CD14-positive monocyte (primary cell): ENCODE data around the gene IDNK. TPM values are rescaled to one million over a fixed set of nuclear protein-coding genes. Genes with fewer than 3 reads are reported as not detected.
A peak's percentile ranks its signal among the peaks of the same experiment; 100 is the strongest.

ENCODE experiments used
- DNase-seq, 3 donors: peaks; one replicate each; pipeline ENCODE4 v3.0.0-alpha.2; 2011 to 2022
- H2AFZ ChIP-seq: 2 replicates; pipeline ENCODE4 v1.6.0; 2012; ENCODE audit warnings: mild to moderate bottlenecking, low read depth, low read length, inconsistent platforms; ENCODE audit not compliant: insufficient read depth, poor library complexity, severe bottlenecking
- H3K27ac ChIP-seq, 2 donors: 1 replicate in 1 of 2; 2 replicates in 1 of 2; pipeline ENCODE4 v1.5.1; 2012 to 2013; ENCODE audit warnings: low read length in 2 of 2, control low read depth in 1 of 2, inconsistent platforms in 1 of 2, low read depth in 1 of 2, mild to moderate bottlenecking in 1 of 2
- H3K27me3 ChIP-seq, 2 donors: one replicate each; pipeline versions ENCODE4 v1.6.0 to v1.6.1; 2011 to 2013; ENCODE audit warnings: low read length in 2 of 2; ENCODE audit not compliant: control insufficient read depth in 2 of 2, insufficient read depth in 2 of 2
- H3K36me3 ChIP-seq, 2 donors: replicated peaks in 1 of 2; 1 replicate in 1 of 2; 2 replicates in 1 of 2; pipeline versions ENCODE4 v1.5.1 to v1.6.1; 2012 to 2013; ENCODE audit warnings: low read length in 2 of 2, control low read depth in 1 of 2, inconsistent platforms in 1 of 2, mild to moderate bottlenecking in 1 of 2; ENCODE audit not compliant: insufficient read depth in 2 of 2, control insufficient read depth in 1 of 2
- H3K4me1 ChIP-seq, 2 donors: 1 replicate in 1 of 2; 2 replicates in 1 of 2; pipeline versions ENCODE4 v1.5.1 to v1.6.1; 2012 to 2013; ENCODE audit warnings: low read length in 2 of 2, control low read depth in 1 of 2, inconsistent platforms in 1 of 2, mild to moderate bottlenecking in 1 of 2, moderate library complexity in 1 of 2; ENCODE audit not compliant: insufficient read depth in 2 of 2, control insufficient read depth in 1 of 2
- H3K4me2 ChIP-seq: replicated peaks from 2 replicates; pipeline ENCODE3; 2012; ENCODE audit warnings: low read length, moderate library complexity, mild to moderate bottlenecking; ENCODE audit not compliant: poor library complexity, severe bottlenecking; ENCODE audit errors: extremely low read depth
- H3K4me3 ChIP-seq, 3 experiments: fragments of 200-600 bp in 1 of 3; sonication (generic) in 1 of 3; replicated peaks in 1 of 3; 1 replicate in 2 of 3; 2 replicates in 1 of 3; pipeline ENCODE4 v1.5.1; 2011 to 2013; ENCODE audit warnings: low read length in 3 of 3, mild to moderate bottlenecking in 3 of 3, control low read depth in 2 of 3, low read depth in 2 of 3, inconsistent platforms in 1 of 3, moderate library complexity in 1 of 3
- H3K79me2 ChIP-seq: 2 replicates; pipeline ENCODE4 v1.6.0; 2012; ENCODE audit warnings: mild to moderate bottlenecking, control low read depth, inconsistent platforms, low read length, moderate library complexity; ENCODE audit not compliant: insufficient read depth
- H3K9ac ChIP-seq: 2 replicates; pipeline ENCODE4 v1.6.0; 2017; ENCODE audit warnings: low read length, mild to moderate bottlenecking; ENCODE audit not compliant: insufficient read depth, poor library complexity, severe bottlenecking
- H3K9me3 ChIP-seq, 2 donors: replicated peaks in 1 of 2; 1 replicate in 1 of 2; 2 replicates in 1 of 2; pipeline versions ENCODE4 v1.5.1 to v1.6.1; 2012 to 2013; ENCODE audit warnings: low read length in 2 of 2, control low read depth in 1 of 2; ENCODE audit not compliant: control insufficient read depth in 1 of 2, insufficient read depth in 1 of 2
- H4K20me1 ChIP-seq: 2 replicates; pipeline ENCODE4 v1.6.0; 2012; ENCODE audit warnings: mild to moderate bottlenecking, low read length, control low read depth, moderate library complexity; ENCODE audit not compliant: insufficient read depth
- H3K27ac Mint-ChIP-seq, 7 donors: one replicate each; pipeline ENCODE4 v1.8.0; 2020; ENCODE audit warnings: mild to moderate bottlenecking in 7 of 7, mixed read lengths in 7 of 7, moderate library complexity in 6 of 7, inconsistent platforms in 2 of 7
- H3K27me3 Mint-ChIP-seq, 3 donors: one replicate each; pipeline ENCODE4 v1.8.0; 2021 to 2022; ENCODE audit warnings: low read depth in 3 of 3, mild to moderate bottlenecking in 3 of 3, mixed read lengths in 3 of 3, moderate library complexity in 3 of 3, inconsistent platforms in 1 of 3
- H3K36me3 Mint-ChIP-seq, 2 donors: one replicate each; pipeline ENCODE4 v1.8.0; 2020; ENCODE audit warnings: mixed read lengths in 2 of 2, inconsistent platforms in 1 of 2, mild to moderate bottlenecking in 1 of 2
- H3K4me1 Mint-ChIP-seq: one replicate; pipeline ENCODE4 v1.8.0; 2020; ENCODE audit warnings: mild to moderate bottlenecking, mixed read lengths
- H3K4me3 Mint-ChIP-seq, 2 donors: one replicate each; pipeline ENCODE4 v1.8.0; 2020; ENCODE audit warnings: mild to moderate bottlenecking in 2 of 2, mixed read lengths in 2 of 2, moderate library complexity in 1 of 2
- H3K9me3 Mint-ChIP-seq, 7 donors: one replicate each; pipeline ENCODE4 v1.8.0; 2020 to 2022; ENCODE audit warnings: mixed read lengths in 7 of 7, mild to moderate bottlenecking in 6 of 7, moderate library complexity in 6 of 7, inconsistent platforms in 2 of 7
- WGBS: methylation state at CpG from one replicate; pipeline ENCODE4 v1.1.5; 2013; ENCODE audit warnings: missing lambda C conversion rate; ENCODE audit not compliant: insufficient coverage; 5-methylcytosine and 5-hydroxymethylcytosine counted together
- intact Hi-C, 2 donors: fragments of 100-400 bp; cut with micrococcal nuclease; formaldehyde crosslinking; loops; one replicate each; pipeline versions ENCODE4 v1.15.0 to v1.15.1; 2023
- polyA plus RNA-seq, 3 donors: library from polyadenylated mRNA; depleted of rRNA in 1 of 3; unstranded in 2 of 3; stranded (reverse) in 1 of 3; fragments of 300-500 nt in 2 of 3; fragments of >200 nt in 1 of 3; fragmentation: Illumina TruSeq in 2 of 3; gene quantifications; 1 replicate in 2 of 3; 2 replicates in 1 of 3; pipeline ENCODE4 v1.2.3, GENCODE V29; 2012 to 2021
- TF ChIP-seq, protein P1 (sequence below): fragments of 200-600 bp; IDR thresholded peaks from one replicate; pipeline ENCODE4 v1.8.0; 2022; ENCODE audit warnings: antibody characterized with exemption, mild to moderate bottlenecking

The IDNK gene
- polyA plus RNA-seq, 3 donors = 5.6 to 13.3 (median 10.6) TPM

DNA sequence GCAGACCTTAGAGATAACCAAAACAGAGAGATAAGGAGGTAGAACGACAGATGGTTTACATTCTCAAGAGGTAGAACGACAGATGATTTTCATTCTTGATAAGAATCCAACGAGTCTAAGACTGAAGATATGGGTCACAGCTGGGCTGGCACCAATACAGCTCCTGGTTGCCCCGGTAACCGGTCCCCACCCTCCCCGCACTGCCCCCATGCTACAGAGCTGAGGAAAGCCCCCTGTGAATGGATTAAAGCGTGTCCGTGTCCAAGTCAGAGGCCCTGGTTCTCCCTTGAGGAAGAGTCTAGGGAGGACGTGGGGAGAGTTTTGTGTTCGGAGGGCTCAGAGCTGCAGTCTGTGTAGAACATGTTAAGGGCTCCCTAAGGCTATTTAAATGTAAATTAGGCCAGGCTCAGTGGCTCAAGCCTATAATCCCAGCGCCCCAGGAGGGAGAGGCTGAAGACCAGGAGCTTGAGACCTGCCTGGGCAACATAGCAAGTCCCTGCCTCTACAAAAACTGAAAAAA lies 8.1 kb downstream of the IDNK start:
- Histone ChIP-seq H3K4me1 (no peaks in the 10 kb centered on the region), H3K36me3 (peaks cover 4 to 12% of the 10 kb centered on the region in 2 donors), H3K9me3 (no peaks in the 10 kb centered on the region), H3K27me3 (no peaks in the 10 kb centered on the region), H3K27ac (no peak overlapping the region), H4K20me1 (no peaks in the 10 kb centered on the region), H3K4me2 (no peak overlapping the region), H3K4me3 (no peak overlapping the region), H3K9ac (no peak overlapping the region), H3K79me2 (no peaks in the 10 kb centered on the region), H2AFZ (no peak overlapping the region)
- Mint-ChIP-seq H3K4me1 (peaks cover 3% of the 10 kb centered on the region), H3K9me3 (peaks cover 0 to 3% (median 0%) of the 10 kb centered on the region in 7 donors), H3K4me3 (no peak overlapping the region), H3K36me3 (peaks cover 18 to 33% of the 10 kb centered on the region in 2 donors), H3K27ac (peak overlapping the region in 1 of 7 donors; percentile 52), H3K27me3 (peaks cover 0 to 2% (median 0%) of the 10 kb centered on the region in 3 donors)
- no peak for DNase-seq
- TF ChIP-seq, protein P1, sequence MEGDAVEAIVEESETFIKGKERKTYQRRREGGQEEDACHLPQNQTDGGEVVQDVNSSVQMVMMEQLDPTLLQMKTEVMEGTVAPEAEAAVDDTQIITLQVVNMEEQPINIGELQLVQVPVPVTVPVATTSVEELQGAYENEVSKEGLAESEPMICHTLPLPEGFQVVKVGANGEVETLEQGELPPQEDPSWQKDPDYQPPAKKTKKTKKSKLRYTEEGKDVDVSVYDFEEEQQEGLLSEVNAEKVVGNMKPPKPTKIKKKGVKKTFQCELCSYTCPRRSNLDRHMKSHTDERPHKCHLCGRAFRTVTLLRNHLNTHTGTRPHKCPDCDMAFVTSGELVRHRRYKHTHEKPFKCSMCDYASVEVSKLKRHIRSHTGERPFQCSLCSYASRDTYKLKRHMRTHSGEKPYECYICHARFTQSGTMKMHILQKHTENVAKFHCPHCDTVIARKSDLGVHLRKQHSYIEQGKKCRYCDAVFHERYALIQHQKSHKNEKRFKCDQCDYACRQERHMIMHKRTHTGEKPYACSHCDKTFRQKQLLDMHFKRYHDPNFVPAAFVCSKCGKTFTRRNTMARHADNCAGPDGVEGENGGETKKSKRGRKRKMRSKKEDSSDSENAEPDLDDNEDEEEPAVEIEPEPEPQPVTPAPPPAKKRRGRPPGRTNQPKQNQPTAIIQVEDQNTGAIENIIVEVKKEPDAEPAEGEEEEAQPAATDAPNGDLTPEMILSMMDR = no peak
- 97% methylated on average over 5 of the region's 11 CpGs for WGBS
- intact Hi-C loops = no loop called here

DNA sequence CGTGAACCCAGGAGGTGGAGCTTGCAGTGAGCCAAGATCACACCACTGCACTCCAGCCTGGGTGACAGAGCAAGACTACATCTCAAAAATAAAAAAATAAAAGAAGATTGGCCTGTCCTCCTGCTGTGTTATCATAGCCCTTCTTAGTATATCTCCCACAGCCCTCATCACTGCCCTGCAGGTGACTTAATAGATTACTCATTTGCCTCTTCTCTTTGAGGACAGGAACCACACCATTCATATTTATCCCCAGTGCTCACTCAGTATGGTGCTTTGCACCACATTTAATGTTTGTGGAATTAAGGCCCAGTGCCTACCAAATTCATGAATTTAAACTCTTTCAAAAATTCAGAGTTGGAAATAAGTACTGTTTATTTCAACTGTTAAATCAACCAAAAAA lies 10.3 kb downstream of the IDNK start:
- H3K9me3 Mint-ChIP-seq = peaks cover 0 to 3% (median 0%) of the 10 kb centered on the region in 7 donors
- no peak overlapping the region for H2AFZ ChIP-seq
- no peaks in the 10 kb centered on the region for H3K4me1 ChIP-seq
- no peak overlapping the region for H3K9ac ChIP-seq
- no peak overlapping the region for H3K27ac ChIP-seq
- H3K27ac Mint-ChIP-seq = no peak overlapping the region
- no peaks in the 10 kb centered on the region for H3K27me3 ChIP-seq
- H3K9me3 ChIP-seq = no peaks in the 10 kb centered on the region
- no peak overlapping the region for H3K4me2 ChIP-seq
- DNase-seq = no peak
- H3K36me3 Mint-ChIP-seq = peaks cover 8 to 18% of the 10 kb centered on the region in 2 donors
- TF ChIP-seq, protein P1 = no peak
- H3K27me3 Mint-ChIP-seq = peaks cover 0 to 2% (median 0%) of the 10 kb centered on the region in 3 donors
- no peaks in the 10 kb centered on the region for H4K20me1 ChIP-seq
- no CpG with 5 or more reads among the region's 1 CpG for WGBS
- H3K79me2 ChIP-seq = no peaks in the 10 kb centered on the region
- no peak overlapping the region for H3K4me3 ChIP-seq
- intact Hi-C loops = no loop called here
- H3K4me3 Mint-ChIP-seq = no peak overlapping the region
- peaks cover 0 to 2% of the 10 kb centered on the region in 2 donors for H3K36me3 ChIP-seq
- H3K4me1 Mint-ChIP-seq = peaks cover 3% of the 10 kb centered on the region
